H9 (cell line): ENCODE measurements around the gene TMEM132D. TPM values are rescaled to one million over a fixed set of nuclear protein-coding genes. Genes with fewer than 3 reads are reported as not detected.

ENCODE experiments used
- DNase-seq: peaks from one replicate; pipeline ENCODE4 v3.0.0-alpha.2; 2017
- H2AFZ ChIP-seq: one replicate; pipeline ENCODE4 v1.6.1; 2013; ENCODE audit warnings: mild to moderate bottlenecking, low read length, control low read depth, moderate library complexity
- H2AK5ac ChIP-seq: 2 replicates; pipeline ENCODE4 v1.6.1; 2013; ENCODE audit warnings: low read length, control low read depth, mixed read lengths; ENCODE audit not compliant: insufficient read length
- H2BK120ac ChIP-seq: one replicate; pipeline ENCODE4 v1.6.1; 2013; ENCODE audit warnings: low read depth, mild to moderate bottlenecking, low read length, control low read depth, inconsistent platforms; ENCODE audit not compliant: poor library complexity, severe bottlenecking
- H2BK12ac ChIP-seq: 2 replicates; pipeline ENCODE4 v1.6.1; 2013; ENCODE audit warnings: low read length, control low read depth, mixed read lengths, low read depth; ENCODE audit not compliant: insufficient read length
- H2BK15ac ChIP-seq: 2 replicates; pipeline ENCODE4 v1.6.1; 2013; ENCODE audit warnings: low read depth, low read length, control low read depth
- H2BK20ac ChIP-seq: one replicate; pipeline ENCODE4 v1.6.1; 2013; ENCODE audit warnings: low read depth, mild to moderate bottlenecking, low read length, control low read depth, inconsistent platforms; ENCODE audit not compliant: poor library complexity, severe bottlenecking
- H2BK5ac ChIP-seq: 2 replicates; pipeline ENCODE4 v1.6.1; 2013; ENCODE audit warnings: low read length, control low read depth, mixed read lengths; ENCODE audit not compliant: insufficient read length
- H3K14ac ChIP-seq: 2 replicates; pipeline ENCODE4 v1.6.1; 2013; ENCODE audit warnings: low read length, control low read depth; ENCODE audit not compliant: insufficient read depth
- H3K18ac ChIP-seq: 2 replicates; pipeline ENCODE4 v1.6.1; 2013; ENCODE audit warnings: low read depth, mild to moderate bottlenecking, mixed read lengths, low read length, control low read depth; ENCODE audit not compliant: insufficient read length
- H3K23ac ChIP-seq: 2 replicates; pipeline ENCODE4 v1.6.1; 2013; ENCODE audit warnings: low read length, control low read depth, mixed read lengths, low read depth; ENCODE audit not compliant: insufficient read length
- H3K23me2 ChIP-seq: 2 replicates; pipeline ENCODE4 v1.6.1; 2013; ENCODE audit warnings: low read depth, mild to moderate bottlenecking, mixed read lengths, low read length, control low read depth; ENCODE audit not compliant: insufficient read length, poor library complexity, severe bottlenecking
- H3K27ac ChIP-seq: 2 replicates; pipeline ENCODE4 v1.5.1; 2013; ENCODE audit warnings: low read length, control low read depth, mixed read lengths, low read depth; ENCODE audit not compliant: insufficient read length
- H3K27me3 ChIP-seq: 2 replicates; pipeline ENCODE4 v1.6.1; 2013; ENCODE audit warnings: low read length, control low read depth, inconsistent platforms; ENCODE audit not compliant: insufficient read depth
- H3K4ac ChIP-seq: 2 replicates; pipeline ENCODE4 v1.6.1; 2013; ENCODE audit warnings: low read depth, mild to moderate bottlenecking, control low read depth, inconsistent platforms, low read length, moderate library complexity
- H3K4me1 ChIP-seq: 2 replicates; pipeline ENCODE4 v1.6.1; 2013; ENCODE audit warnings: low read length, control low read depth, inconsistent platforms; ENCODE audit not compliant: insufficient read depth
- H3K4me2 ChIP-seq: 2 replicates; pipeline ENCODE4 v1.6.1; 2013; ENCODE audit warnings: low read length, control low read depth, mixed read lengths; ENCODE audit not compliant: insufficient read length, insufficient read depth
- H3K56ac ChIP-seq: 2 replicates; pipeline ENCODE4 v1.6.1; 2013; ENCODE audit warnings: low read depth, mild to moderate bottlenecking, mixed read lengths, low read length, control low read depth; ENCODE audit not compliant: insufficient read length
- H3K79me1 ChIP-seq: 2 replicates; pipeline ENCODE4 v1.6.1; 2013; ENCODE audit warnings: low read depth, mild to moderate bottlenecking, moderate library complexity, low read length, control low read depth, inconsistent platforms; ENCODE audit not compliant: insufficient read depth, poor library complexity, severe bottlenecking
- H3K79me2 ChIP-seq: 2 replicates; pipeline ENCODE4 v1.6.1; 2013; ENCODE audit warnings: low read length, control low read depth, inconsistent platforms; ENCODE audit not compliant: insufficient read depth
- H3K9ac ChIP-seq: 2 replicates; pipeline ENCODE4 v1.6.1; 2013; ENCODE audit warnings: low read length, control low read depth, mixed read lengths; ENCODE audit not compliant: insufficient read length; ENCODE audit errors: extremely low read depth
- H3K9me3 ChIP-seq: one replicate; pipeline ENCODE4 v1.6.1; 2013; ENCODE audit warnings: low read depth, low read length, inconsistent platforms; ENCODE audit not compliant: control insufficient read depth
- H3T11ph ChIP-seq: one replicate; pipeline ENCODE4 v1.6.1; 2013; ENCODE audit warnings: mild to moderate bottlenecking, low read length, control low read depth, inconsistent platforms
- H4K20me1 ChIP-seq: one replicate; pipeline ENCODE4 v1.6.1; 2013; ENCODE audit not compliant: control insufficient read depth, insufficient read length, insufficient read depth
- H4K5ac ChIP-seq: 2 replicates; pipeline ENCODE4 v1.6.1; 2013; ENCODE audit warnings: low read depth, mild to moderate bottlenecking, mixed read lengths, low read length, control low read depth; ENCODE audit not compliant: insufficient read length
- H4K8ac ChIP-seq: replicated peaks from 2 replicates; pipeline ENCODE4 v1.6.1; 2013; ENCODE audit warnings: low read length, control low read depth, mixed read lengths, low read depth; ENCODE audit not compliant: insufficient read length
- H4K91ac ChIP-seq: 2 replicates; pipeline ENCODE4 v1.6.1; 2013; ENCODE audit warnings: low read depth, mild to moderate bottlenecking, moderate library complexity, mixed read lengths, low read length, control low read depth; ENCODE audit not compliant: insufficient read length
- H3K27ac Mint-ChIP-seq, 3 experiments: 2 replicates in 2 of 3; 3 replicates in 1 of 3; pipeline ENCODE4 v1.8.0; 2020 to 2021; ENCODE audit warnings: mixed read lengths in 3 of 3, mild to moderate bottlenecking in 1 of 3, moderate library complexity in 1 of 3
- H3K27me3 Mint-ChIP-seq: 2 replicates; pipeline ENCODE4 v1.8.0; 2021; ENCODE audit warnings: low read depth, mild to moderate bottlenecking, moderate library complexity, mixed read lengths
- H3K36me3 Mint-ChIP-seq, 3 experiments: 2 replicates in 2 of 3; 3 replicates in 1 of 3; pipeline ENCODE4 v1.8.0; 2020 to 2021; ENCODE audit warnings: low read depth in 3 of 3, mixed read lengths in 3 of 3; ENCODE audit not compliant: insufficient read depth in 1 of 3
- H3K4me1 Mint-ChIP-seq, 2 experiments: 2 replicates each; pipeline ENCODE4 v1.8.0; 2020; ENCODE audit warnings: mixed read lengths in 2 of 2
- H3K4me3 Mint-ChIP-seq, 2 experiments: 2 replicates in 1 of 2; 3 replicates in 1 of 2; pipeline ENCODE4 v1.8.0; 2020 to 2021; ENCODE audit warnings: mild to moderate bottlenecking in 2 of 2, mixed read lengths in 2 of 2, moderate library complexity in 1 of 2
- H3K9me3 Mint-ChIP-seq, 2 experiments: 2 replicates in 1 of 2; 3 replicates in 1 of 2; pipeline ENCODE4 v1.8.0; 2020; ENCODE audit warnings: mild to moderate bottlenecking in 2 of 2, mixed read lengths in 2 of 2, moderate library complexity in 1 of 2
- CTCF ChIP-seq: fragments of 200-600 bp; sonication (generic); conservative IDR thresholded peaks from 3 replicates; pipeline ENCODE4 v1.8.0; 2021; ENCODE audit warnings: antibody characterized with exemption, mild to moderate bottlenecking
- WGBS: extraction: QIAGEN DNeasy Blood & Tissue Kit; methylation state at CpG from one replicate; pipeline ENCODE4 v1.1.7; 2013; ENCODE audit warnings: missing lambda C conversion rate, low lambda C conversion rate, mixed read lengths; ENCODE audit not compliant: insufficient read length; ENCODE audit errors: extremely low coverage; 5-methylcytosine and 5-hydroxymethylcytosine counted together
- total RNA-seq: library from RNA; stranded (reverse); gene quantifications from 2 replicates; pipeline ENCODE4 v1.2.1, GENCODE V29; 2021

Gene TMEM132D
- total RNA-seq, 1 experiment from 2014 or later: 6.1 TPM

- H4K5ac ChIP-seq: no peak overlapping the region
- H4K8ac ChIP-seq: no peak overlapping the region
- H2BK12ac ChIP-seq: no peak overlapping the region
- no peak overlapping the region for H3K4me2 ChIP-seq
- H3K18ac ChIP-seq: no peak overlapping the region
- no peaks in the 10 kb centered on the region for H3K23me2 ChIP-seq
- no peaks in the 10 kb centered on the region for H3K79me2 ChIP-seq
- H4K20me1 ChIP-seq: no peaks in the 10 kb centered on the region
- no peak overlapping the region for H4K91ac ChIP-seq
- no peak overlapping the region for H3K56ac ChIP-seq
- Mint-ChIP-seq H3K9me3 (no peaks in the 10 kb centered on the region), H3K27ac (no peak overlapping the region; a peak in 1 of 7 replicates), H3K27me3 (no peaks in the 10 kb centered on the region; the same call in 1 of the 2 replicates), H3K4me1 (peaks cover 0 to 4% of the 10 kb centered on the region in 2 experiments; a peak in 2 of 4 replicates), H3K36me3 (peaks cover 0 to 5% (median 0%) of the 10 kb centered on the region in 3 experiments; a peak in 4 of 7 replicates), H3K4me3 (no peak overlapping the region)
- H2AFZ ChIP-seq: no peak overlapping the region
- no peaks in the 10 kb centered on the region for H3K79me1 ChIP-seq
- H3K27ac ChIP-seq: no peak overlapping the region
- H3K23ac ChIP-seq: no peak overlapping the region
- H3K27me3 ChIP-seq: no peaks in the 10 kb centered on the region
- H2BK20ac ChIP-seq: no peak overlapping the region
- H2BK5ac ChIP-seq: no peak overlapping the region
- no peaks in the 10 kb centered on the region for H3K9me3 ChIP-seq
- H2BK120ac ChIP-seq: no peak overlapping the region
- TF ChIP-seq CTCF: no peak
- WGBS: no CpG with 5 or more reads among the region's 4 CpGs
- no peak overlapping the region for H2BK15ac ChIP-seq
- H3K4ac ChIP-seq: no peak overlapping the region
- no peak overlapping the region for H3K9ac ChIP-seq
- H3K14ac ChIP-seq: no peak overlapping the region
- DNase-seq: no peak
- H3T11ph ChIP-seq: no peak overlapping the region
- no peak overlapping the region for H2AK5ac ChIP-seq
- H3K4me1 ChIP-seq: no peaks in the 10 kb centered on the region
Measured at GRCh38 chr12:129075460-129076208, 828.2 kb downstream of the TMEM132D start.
